PC-9 (cell line): ENCODE measurements around the gene PRSS57. TPM values are rescaled to one million over a fixed set of nuclear protein-coding genes. Genes with fewer than 3 reads are reported as not detected.

Experiments used
- BruUV-seq: library from RNA; stranded (reverse); fragments of 400-500 nt; replicated peaks from 2 replicates; lab custom pipeline; 2021; lab: Mats Ljungman, UMichigan
- CTCF ChIA-PET: fragments of 300-600 bp; sonication (Branson Sonifier 250); formaldehyde crosslinking; loops from one replicate; lab custom pipeline; 2022; ENCODE audit warnings: antibody characterized with exemption; lab: Charles Lee
- POLR2A ChIA-PET: fragments of 300-600 bp; sonication (Branson Sonifier 250); formaldehyde crosslinking; loops from one replicate; lab custom pipeline; 2022; ENCODE audit warnings: antibody characterized with exemption; ENCODE audit not compliant: unreplicated experiment; lab: Charles Lee
- DNase-seq, 2 experiments: peaks; one replicate each; pipeline versions ENCODE4 v3.0.0 to v3.0.0-alpha.2; 2015 to 2022; ENCODE audit warnings: mixed read lengths in 1 of 2
- H2AFZ ChIP-seq: fragments of 200-600 bp; sonication (generic); 2 replicates; pipeline ENCODE4 v1.8.1; 2017; ENCODE audit warnings: antibody characterized with exemption
- H3F3A ChIP-seq: fragments of 200-600 bp; sonication (generic); 2 replicates; pipeline ENCODE4 v1.8.1; 2017; ENCODE audit warnings: antibody characterized with exemption, mild to moderate bottlenecking, low read depth; ENCODE audit not compliant: insufficient read depth
- H3K27ac ChIP-seq: fragments of 200-600 bp; sonication (generic); 2 replicates; pipeline ENCODE4 v1.6.1; 2016; ENCODE audit warnings: mixed run types
- H3K27me3 ChIP-seq: fragments of 200-600 bp; sonication (generic); 2 replicates; pipeline ENCODE4 v1.6.1; 2016; ENCODE audit warnings: low read depth, mixed run types; ENCODE audit not compliant: insufficient read depth
- H3K36me3 ChIP-seq: fragments of 200-600 bp; sonication (generic); 2 replicates; pipeline ENCODE4 v1.6.1; 2016; ENCODE audit warnings: low read depth, mixed run types
- H3K4me1 ChIP-seq: fragments of 200-600 bp; sonication (generic); replicated peaks from 2 replicates; pipeline ENCODE4 v1.6.1; 2016; ENCODE audit warnings: mixed run types; ENCODE audit not compliant: insufficient read depth
- H3K4me2 ChIP-seq: fragments of 200-600 bp; sonication (generic); 2 replicates; pipeline ENCODE4 v1.6.1; 2017; ENCODE audit warnings: mixed run types
- H3K4me3 ChIP-seq: fragments of 200-600 bp; sonication (generic); 2 replicates; pipeline ENCODE4 v1.6.1; 2016; ENCODE audit warnings: mixed run types
- H3K79me2 ChIP-seq: fragments of 200-600 bp; sonication (generic); 2 replicates; pipeline ENCODE4 v1.6.1; 2017; ENCODE audit warnings: low read depth, mixed run types
- H3K9me2 ChIP-seq: fragments of 200-600 bp; sonication (generic); 2 replicates; pipeline ENCODE4 v1.8.1; 2017; ENCODE audit warnings: mild to moderate bottlenecking; ENCODE audit not compliant: insufficient read depth
- H3K9me3 ChIP-seq: fragments of 200-600 bp; sonication (generic); 2 replicates; pipeline ENCODE4 v1.8.1; 2016; ENCODE audit warnings: low read depth; ENCODE audit not compliant: insufficient read depth
- H4K20me1 ChIP-seq: fragments of 200-600 bp; sonication (generic); 2 replicates; pipeline ENCODE4 v1.8.1; 2017; ENCODE audit not compliant: insufficient read depth
- EZH2 ChIP-seq: fragments of 200-600 bp; sonication (generic); IDR thresholded peaks from 2 replicates; pipeline ENCODE4 v1.8.0; 2017; ENCODE audit warnings: antibody characterized with exemption, low read depth
- intact Hi-C: fragments of 100-400 bp; cut with micrococcal nuclease; formaldehyde crosslinking; loops from one replicate; pipeline ENCODE4 v1.10.0; 2022; ENCODE audit not compliant: unreplicated experiment
- total RNA-seq: library from RNA; stranded (reverse); gene quantifications from 2 replicates; pipeline ENCODE4 v1.2.3, GENCODE V29; 2021
- TF ChIP-seq, protein P1 (sequence below): fragments of 200-600 bp; sonication (generic); conservative IDR thresholded peaks from 2 replicates; pipeline ENCODE4 v1.6.1; 2017; ENCODE audit warnings: mixed run types, antibody characterized with exemption, mild to moderate bottlenecking, moderate library complexity

PRSS57 gene
- total RNA-seq, 1 experiment from 2014 or later: not detected

DNA sequence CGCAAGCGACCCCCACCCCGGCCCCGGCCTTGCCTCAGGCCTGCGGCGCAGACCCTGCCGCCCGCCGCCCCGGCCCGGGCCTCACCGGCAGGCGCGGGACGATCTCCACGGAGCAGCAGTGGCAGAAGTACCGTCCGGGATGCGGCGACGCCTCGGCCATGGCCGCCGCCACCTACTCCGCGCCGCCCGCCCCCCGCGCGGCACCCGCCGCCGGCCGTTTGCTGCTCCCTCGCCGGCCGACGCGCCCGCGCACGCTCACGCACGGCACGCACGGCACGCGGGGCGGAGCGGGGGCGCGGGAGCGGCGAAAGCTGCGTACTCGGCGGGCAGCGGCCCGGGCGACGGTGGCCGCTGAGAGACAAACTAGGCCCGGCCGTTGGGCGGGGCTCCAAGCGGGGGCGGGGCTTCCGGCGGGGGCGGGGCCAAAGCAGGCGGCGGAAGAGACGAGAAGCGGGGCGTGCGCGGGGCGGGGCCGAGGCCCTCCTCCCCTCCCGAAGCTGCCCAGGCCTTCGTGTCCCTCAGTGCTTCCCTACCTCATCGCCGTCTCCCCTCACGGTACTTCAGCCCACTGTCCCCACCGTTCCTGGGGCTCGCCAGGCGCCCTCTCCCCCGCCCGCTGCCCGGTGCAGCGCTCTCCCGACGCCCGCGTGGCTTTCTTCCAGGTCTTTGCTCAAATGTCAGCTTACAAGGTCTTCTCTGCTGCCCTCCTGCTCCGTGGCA, 32.1 kb downstream of the PRSS57 start, which contains the start of gene RNF126:
Gene RNF126 (minus strand): TSS at position 253 of the 720 bp plus-strand sequence. CDS start 93 bp downstream, at position 160.
- Histone ChIP-seq H3K4me3 (peak within 1 kb of the TSS; percentile 99), H4K20me1 (peaks cover 38% of the 10 kb centered on the region), H3F3A (peaks cover 8% of the 10 kb centered on the region), H3K9me3 (no peaks in the 10 kb centered on the region), H3K27ac (peak within 1 kb of the TSS; percentile 61), H3K79me2 (peaks cover 48% of the 10 kb centered on the region), H3K27me3 (no peaks in the 10 kb centered on the region), H3K4me1 (peaks cover 14% of the 10 kb centered on the region), H3K36me3 (0 out of 2 replicates have a peak, but pooled peaks cover 4% of the 10 kb centered on the region), H3K4me2 (peak within 1 kb of the TSS; percentile 100), H3K9me2 (no peaks in the 10 kb centered on the region), H2AFZ (peak within 1 kb of the TSS; percentile 83)
- intact Hi-C loops: loop anchor here (1.0 to 10.0 kb wide), 5 partner anchors 14 to 262 kb away; partner anchors contain the start of genes ARID3A, HCN2 and MISP
- DNase-seq: peak; percentile 66 to 87
- TF ChIP-seq, protein P1, sequence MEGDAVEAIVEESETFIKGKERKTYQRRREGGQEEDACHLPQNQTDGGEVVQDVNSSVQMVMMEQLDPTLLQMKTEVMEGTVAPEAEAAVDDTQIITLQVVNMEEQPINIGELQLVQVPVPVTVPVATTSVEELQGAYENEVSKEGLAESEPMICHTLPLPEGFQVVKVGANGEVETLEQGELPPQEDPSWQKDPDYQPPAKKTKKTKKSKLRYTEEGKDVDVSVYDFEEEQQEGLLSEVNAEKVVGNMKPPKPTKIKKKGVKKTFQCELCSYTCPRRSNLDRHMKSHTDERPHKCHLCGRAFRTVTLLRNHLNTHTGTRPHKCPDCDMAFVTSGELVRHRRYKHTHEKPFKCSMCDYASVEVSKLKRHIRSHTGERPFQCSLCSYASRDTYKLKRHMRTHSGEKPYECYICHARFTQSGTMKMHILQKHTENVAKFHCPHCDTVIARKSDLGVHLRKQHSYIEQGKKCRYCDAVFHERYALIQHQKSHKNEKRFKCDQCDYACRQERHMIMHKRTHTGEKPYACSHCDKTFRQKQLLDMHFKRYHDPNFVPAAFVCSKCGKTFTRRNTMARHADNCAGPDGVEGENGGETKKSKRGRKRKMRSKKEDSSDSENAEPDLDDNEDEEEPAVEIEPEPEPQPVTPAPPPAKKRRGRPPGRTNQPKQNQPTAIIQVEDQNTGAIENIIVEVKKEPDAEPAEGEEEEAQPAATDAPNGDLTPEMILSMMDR: no peak
- TF ChIP-seq EZH2: no peak
- no TSS peak for BruUV-seq
- ChIA-PET POLR2A (interaction anchor here (0.5 to 0.7 kb wide), 4 partner anchors 14 to 191 kb away, joined by 4 to 11 read pairs (median 6); no protein-coding TSS in a partner anchor), CTCF (interaction anchor here (0.7 kb wide), 1 partner anchor 582 kb away, joined by 12 read pairs; no protein-coding TSS in a partner anchor)

DNA sequence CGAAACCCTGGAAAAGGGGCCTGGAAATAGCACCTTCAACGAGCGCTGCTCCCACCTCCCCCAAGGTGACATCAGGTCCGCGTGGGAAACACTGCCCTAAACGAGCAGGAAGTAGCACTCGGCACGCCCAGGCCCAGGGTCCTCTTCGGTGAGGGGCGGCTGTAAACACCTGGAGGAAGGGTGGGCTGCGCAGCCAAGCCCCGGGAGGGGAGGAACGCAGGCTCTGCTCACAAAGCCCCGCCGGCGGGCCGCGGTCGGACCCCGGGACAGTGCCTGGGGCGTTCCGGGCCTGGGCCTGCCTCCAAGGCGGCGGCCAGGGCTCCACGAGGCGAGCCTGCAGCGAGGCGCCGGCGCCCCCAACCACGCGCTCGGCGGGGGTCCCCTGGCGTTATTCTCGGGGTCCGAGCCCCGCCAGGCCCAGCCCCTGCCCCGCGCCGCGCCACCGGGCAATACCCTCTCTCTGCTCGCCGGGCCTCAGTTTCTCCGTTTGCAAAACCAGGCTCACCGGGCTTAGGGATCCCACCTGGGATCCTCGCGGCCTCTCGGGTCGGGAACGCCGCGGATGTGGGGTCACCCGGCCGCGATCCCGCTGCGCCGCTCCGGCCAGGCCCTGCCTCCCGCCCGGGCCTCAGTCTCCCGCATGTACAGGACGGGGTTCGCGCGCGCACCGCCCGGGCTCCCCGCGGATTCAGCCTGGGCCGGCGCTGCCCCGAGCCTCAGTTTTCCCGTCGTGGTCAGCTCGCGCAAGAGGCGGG, 32.9 kb downstream of the PRSS57 start:
- Histone ChIP-seq H3K4me1 (peaks cover 14% of the 10 kb centered on the region), H3K27ac (peak overlapping the region; percentile 61), H3K4me3 (peak overlapping the region; percentile 99), H3F3A (peaks cover 8% of the 10 kb centered on the region), H3K79me2 (peaks cover 55% of the 10 kb centered on the region), H3K4me2 (peak overlapping the region; percentile 100), H2AFZ (no peak overlapping the region), H3K9me3 (no peaks in the 10 kb centered on the region), H3K36me3 (0 out of 2 replicates have a peak, but pooled peaks cover 4% of the 10 kb centered on the region), H3K27me3 (no peaks in the 10 kb centered on the region), H3K9me2 (no peaks in the 10 kb centered on the region), H4K20me1 (peaks cover 46% of the 10 kb centered on the region)
- peak; percentile 52 to 60 for DNase-seq
- TSS peak; percentile 58 for BruUV-seq
- intact Hi-C loops: loop anchor here (2.0 to 10.0 kb wide), 4 partner anchors 75 to 262 kb away; partner anchors contain the start of genes ARID3A, HCN2 and MISP
- ChIA-PET CTCF (interaction anchor here (0.7 kb wide), 1 partner anchor 582 kb away, joined by 12 read pairs; no protein-coding TSS in a partner anchor), POLR2A (no interaction called here)
- TF ChIP-seq, protein P1: no peak
- no peak for TF ChIP-seq EZH2
